H9 (cell line): ENCODE results near the gene FBXO2. TPM values are rescaled to one million over a fixed set of nuclear protein-coding genes. Genes with fewer than 3 reads are reported as not detected.

Experiments used
- DNase-seq: peaks from one replicate; pipeline ENCODE4 v3.0.0-alpha.2; 2017
- H2AFZ ChIP-seq: one replicate; pipeline ENCODE4 v1.6.1; 2013; ENCODE audit warnings: mild to moderate bottlenecking, low read length, control low read depth, moderate library complexity
- H2AK5ac ChIP-seq: 2 replicates; pipeline ENCODE4 v1.6.1; 2013; ENCODE audit warnings: low read length, control low read depth, mixed read lengths; ENCODE audit not compliant: insufficient read length
- H2BK120ac ChIP-seq: one replicate; pipeline ENCODE4 v1.6.1; 2013; ENCODE audit warnings: low read depth, mild to moderate bottlenecking, low read length, control low read depth, inconsistent platforms; ENCODE audit not compliant: poor library complexity, severe bottlenecking
- H2BK12ac ChIP-seq: 2 replicates; pipeline ENCODE4 v1.6.1; 2013; ENCODE audit warnings: low read length, control low read depth, mixed read lengths, low read depth; ENCODE audit not compliant: insufficient read length
- H2BK15ac ChIP-seq: 2 replicates; pipeline ENCODE4 v1.6.1; 2013; ENCODE audit warnings: low read depth, low read length, control low read depth
- H2BK20ac ChIP-seq: one replicate; pipeline ENCODE4 v1.6.1; 2013; ENCODE audit warnings: low read depth, mild to moderate bottlenecking, low read length, control low read depth, inconsistent platforms; ENCODE audit not compliant: poor library complexity, severe bottlenecking
- H2BK5ac ChIP-seq: 2 replicates; pipeline ENCODE4 v1.6.1; 2013; ENCODE audit warnings: low read length, control low read depth, mixed read lengths; ENCODE audit not compliant: insufficient read length
- H3K14ac ChIP-seq: 2 replicates; pipeline ENCODE4 v1.6.1; 2013; ENCODE audit warnings: low read length, control low read depth; ENCODE audit not compliant: insufficient read depth
- H3K18ac ChIP-seq: 2 replicates; pipeline ENCODE4 v1.6.1; 2013; ENCODE audit warnings: low read depth, mild to moderate bottlenecking, mixed read lengths, low read length, control low read depth; ENCODE audit not compliant: insufficient read length
- H3K23ac ChIP-seq: 2 replicates; pipeline ENCODE4 v1.6.1; 2013; ENCODE audit warnings: low read length, control low read depth, mixed read lengths, low read depth; ENCODE audit not compliant: insufficient read length
- H3K23me2 ChIP-seq: 2 replicates; pipeline ENCODE4 v1.6.1; 2013; ENCODE audit warnings: low read depth, mild to moderate bottlenecking, mixed read lengths, low read length, control low read depth; ENCODE audit not compliant: insufficient read length, poor library complexity, severe bottlenecking
- H3K27ac ChIP-seq: 2 replicates; pipeline ENCODE4 v1.5.1; 2013; ENCODE audit warnings: low read length, control low read depth, mixed read lengths, low read depth; ENCODE audit not compliant: insufficient read length
- H3K27me3 ChIP-seq: 2 replicates; pipeline ENCODE4 v1.6.1; 2013; ENCODE audit warnings: low read length, control low read depth, inconsistent platforms; ENCODE audit not compliant: insufficient read depth
- H3K4ac ChIP-seq: 2 replicates; pipeline ENCODE4 v1.6.1; 2013; ENCODE audit warnings: low read depth, mild to moderate bottlenecking, control low read depth, inconsistent platforms, low read length, moderate library complexity
- H3K4me1 ChIP-seq: 2 replicates; pipeline ENCODE4 v1.6.1; 2013; ENCODE audit warnings: low read length, control low read depth, inconsistent platforms; ENCODE audit not compliant: insufficient read depth
- H3K4me2 ChIP-seq: 2 replicates; pipeline ENCODE4 v1.6.1; 2013; ENCODE audit warnings: low read length, control low read depth, mixed read lengths; ENCODE audit not compliant: insufficient read length, insufficient read depth
- H3K56ac ChIP-seq: 2 replicates; pipeline ENCODE4 v1.6.1; 2013; ENCODE audit warnings: low read depth, mild to moderate bottlenecking, mixed read lengths, low read length, control low read depth; ENCODE audit not compliant: insufficient read length
- H3K79me1 ChIP-seq: 2 replicates; pipeline ENCODE4 v1.6.1; 2013; ENCODE audit warnings: low read depth, mild to moderate bottlenecking, moderate library complexity, low read length, control low read depth, inconsistent platforms; ENCODE audit not compliant: insufficient read depth, poor library complexity, severe bottlenecking
- H3K79me2 ChIP-seq: 2 replicates; pipeline ENCODE4 v1.6.1; 2013; ENCODE audit warnings: low read length, control low read depth, inconsistent platforms; ENCODE audit not compliant: insufficient read depth
- H3K9ac ChIP-seq: 2 replicates; pipeline ENCODE4 v1.6.1; 2013; ENCODE audit warnings: low read length, control low read depth, mixed read lengths; ENCODE audit not compliant: insufficient read length; ENCODE audit errors: extremely low read depth
- H3K9me3 ChIP-seq: one replicate; pipeline ENCODE4 v1.6.1; 2013; ENCODE audit warnings: low read depth, low read length, inconsistent platforms; ENCODE audit not compliant: control insufficient read depth
- H3T11ph ChIP-seq: one replicate; pipeline ENCODE4 v1.6.1; 2013; ENCODE audit warnings: mild to moderate bottlenecking, low read length, control low read depth, inconsistent platforms
- H4K20me1 ChIP-seq: one replicate; pipeline ENCODE4 v1.6.1; 2013; ENCODE audit not compliant: control insufficient read depth, insufficient read length, insufficient read depth
- H4K5ac ChIP-seq: 2 replicates; pipeline ENCODE4 v1.6.1; 2013; ENCODE audit warnings: low read depth, mild to moderate bottlenecking, mixed read lengths, low read length, control low read depth; ENCODE audit not compliant: insufficient read length
- H4K8ac ChIP-seq: replicated peaks from 2 replicates; pipeline ENCODE4 v1.6.1; 2013; ENCODE audit warnings: low read length, control low read depth, mixed read lengths, low read depth; ENCODE audit not compliant: insufficient read length
- H4K91ac ChIP-seq: 2 replicates; pipeline ENCODE4 v1.6.1; 2013; ENCODE audit warnings: low read depth, mild to moderate bottlenecking, moderate library complexity, mixed read lengths, low read length, control low read depth; ENCODE audit not compliant: insufficient read length
- H3K27ac Mint-ChIP-seq, 3 experiments: 2 replicates in 2 of 3; 3 replicates in 1 of 3; pipeline ENCODE4 v1.8.0; 2020 to 2021; ENCODE audit warnings: mixed read lengths in 3 of 3, mild to moderate bottlenecking in 1 of 3, moderate library complexity in 1 of 3
- H3K27me3 Mint-ChIP-seq: 2 replicates; pipeline ENCODE4 v1.8.0; 2021; ENCODE audit warnings: low read depth, mild to moderate bottlenecking, moderate library complexity, mixed read lengths
- H3K36me3 Mint-ChIP-seq, 3 experiments: 2 replicates in 2 of 3; 3 replicates in 1 of 3; pipeline ENCODE4 v1.8.0; 2020 to 2021; ENCODE audit warnings: low read depth in 3 of 3, mixed read lengths in 3 of 3; ENCODE audit not compliant: insufficient read depth in 1 of 3
- H3K4me1 Mint-ChIP-seq, 2 experiments: 2 replicates each; pipeline ENCODE4 v1.8.0; 2020; ENCODE audit warnings: mixed read lengths in 2 of 2
- H3K4me3 Mint-ChIP-seq, 2 experiments: 2 replicates in 1 of 2; 3 replicates in 1 of 2; pipeline ENCODE4 v1.8.0; 2020 to 2021; ENCODE audit warnings: mild to moderate bottlenecking in 2 of 2, mixed read lengths in 2 of 2, moderate library complexity in 1 of 2
- H3K9me3 Mint-ChIP-seq, 2 experiments: 2 replicates in 1 of 2; 3 replicates in 1 of 2; pipeline ENCODE4 v1.8.0; 2020; ENCODE audit warnings: mild to moderate bottlenecking in 2 of 2, mixed read lengths in 2 of 2, moderate library complexity in 1 of 2
- CTCF ChIP-seq: fragments of 200-600 bp; sonication (generic); conservative IDR thresholded peaks from 3 replicates; pipeline ENCODE4 v1.8.0; 2021; ENCODE audit warnings: antibody characterized with exemption, mild to moderate bottlenecking
- WGBS: extraction: QIAGEN DNeasy Blood & Tissue Kit; methylation state at CpG from one replicate; pipeline ENCODE4 v1.1.7; 2013; ENCODE audit warnings: missing lambda C conversion rate, low lambda C conversion rate, mixed read lengths; ENCODE audit not compliant: insufficient read length; ENCODE audit errors: extremely low coverage; 5-methylcytosine and 5-hydroxymethylcytosine counted together
- total RNA-seq: library from RNA; stranded (reverse); gene quantifications from 2 replicates; pipeline ENCODE4 v1.2.1, GENCODE V29; 2021

Gene FBXO2
- total RNA-seq, 1 experiment from 2014 or later, result 28.9 TPM

- WGBS, result no CpG with 5 or more reads among the region's 10 CpGs
- Histone ChIP-seq H4K8ac (no peak overlapping the region), H3K4ac (no peak overlapping the region), H3K23me2 (no peaks in the 10 kb centered on the region), H3K14ac (no peak overlapping the region), H2BK120ac (no peak overlapping the region), H3K4me2 (no peak overlapping the region), H2BK12ac (no peak overlapping the region), H3K23ac (no peak overlapping the region), H3K9me3 (no peaks in the 10 kb centered on the region), H3K9ac (no peak overlapping the region), H2BK15ac (no peak overlapping the region), H4K20me1 (no peaks in the 10 kb centered on the region), H2AK5ac (no peak overlapping the region), H3K4me1 (no peaks in the 10 kb centered on the region), H4K91ac (no peak overlapping the region), H3K18ac (no peak overlapping the region), H2BK5ac (no peak overlapping the region), H2AFZ (no peak overlapping the region), H3K56ac (no peak overlapping the region), H4K5ac (no peak overlapping the region), H3K27me3 (no peaks in the 10 kb centered on the region), H3T11ph (no peak overlapping the region), H3K27ac (no peak overlapping the region), H3K79me2 (peaks cover 2% of the 10 kb centered on the region; the same call in 1 of the 2 replicates), H3K79me1 (no peaks in the 10 kb centered on the region), H2BK20ac (no peak overlapping the region)
- Mint-ChIP-seq H3K4me3 (no peak overlapping the region; a peak in 1 of 5 replicates), H3K9me3 (no peaks in the 10 kb centered on the region), H3K4me1 (peaks cover 10 to 18% of the 10 kb centered on the region in 2 experiments), H3K36me3 (peaks cover 50 to 88% (median 76%) of the 10 kb centered on the region in 3 experiments), H3K27ac (no peak overlapping the region), H3K27me3 (no peaks in the 10 kb centered on the region)
- no peak for TF ChIP-seq CTCF
- no peak for DNase-seq
These were observed 21.1 kb upstream of the FBXO2 start for GRCh38 chr1:11675325-11675724.
